Amniotic stem cell (primary cell): ENCODE data around the gene UST.
"Not testable (repeated sequence)": the region's sequence is repeated elsewhere in the genome, so short reads cannot be mapped to it uniquely, and the experiment has no call there.

ENCODE experiments used
- DNase-seq: peaks from one replicate; lab custom pipeline; 2025; lab: John Stamatoyannopoulos, UW

The UST gene

DNA sequence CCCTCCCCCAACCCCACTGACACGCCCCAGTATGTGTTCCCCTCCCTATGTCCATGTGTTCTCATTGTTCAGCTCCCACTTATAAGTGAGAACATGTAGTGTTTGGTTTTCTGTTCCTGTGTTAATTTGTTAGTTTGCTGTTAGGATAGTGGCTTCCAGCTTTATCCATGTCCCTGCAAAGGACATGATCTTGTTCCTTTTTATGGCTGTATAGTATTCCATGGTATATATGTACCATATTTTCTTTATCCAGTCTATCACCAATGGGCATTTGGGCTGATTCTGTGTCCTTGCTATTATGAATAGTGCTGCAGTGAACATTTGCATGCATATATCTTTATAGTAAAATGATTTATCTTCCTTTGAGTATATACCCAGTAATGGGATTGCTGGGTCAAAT, 259.4 kb downstream of the UST start:
- DNase-seq, result not testable (repeated sequence)

GRCh38 chr6:149006671-149007070, 259.8 kb downstream of the UST start:
- DNase-seq, result no peak

- DNase-seq, result no peak
Observed at GRCh38 chr6:149007846-149008245, 261.0 kb downstream of the UST start.

DNA sequence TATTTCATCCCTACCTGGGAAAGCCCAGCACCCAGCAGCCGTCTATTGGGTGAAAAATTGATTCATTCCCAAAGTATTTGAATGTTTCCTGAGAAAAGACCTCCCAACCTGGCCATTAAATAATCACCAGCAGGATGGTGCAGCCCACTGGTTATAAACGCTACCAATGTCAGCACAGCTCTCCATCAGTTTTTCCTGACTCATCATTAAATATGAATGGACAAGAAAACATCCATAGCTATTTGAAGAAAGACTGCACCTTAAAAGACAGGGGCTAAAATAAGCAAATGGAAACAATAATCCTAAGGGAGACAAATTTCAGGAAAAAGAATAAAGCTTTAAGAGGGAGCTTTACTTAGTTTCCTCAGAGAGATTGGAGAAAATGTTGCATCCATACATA, 261.9 kb downstream of the UST start:
- DNase-seq, result no peak

GRCh38 chr6:149012040-149012545, 265.3 kb downstream of the UST start:
- peak; percentile 89 for DNase-seq

DNA sequence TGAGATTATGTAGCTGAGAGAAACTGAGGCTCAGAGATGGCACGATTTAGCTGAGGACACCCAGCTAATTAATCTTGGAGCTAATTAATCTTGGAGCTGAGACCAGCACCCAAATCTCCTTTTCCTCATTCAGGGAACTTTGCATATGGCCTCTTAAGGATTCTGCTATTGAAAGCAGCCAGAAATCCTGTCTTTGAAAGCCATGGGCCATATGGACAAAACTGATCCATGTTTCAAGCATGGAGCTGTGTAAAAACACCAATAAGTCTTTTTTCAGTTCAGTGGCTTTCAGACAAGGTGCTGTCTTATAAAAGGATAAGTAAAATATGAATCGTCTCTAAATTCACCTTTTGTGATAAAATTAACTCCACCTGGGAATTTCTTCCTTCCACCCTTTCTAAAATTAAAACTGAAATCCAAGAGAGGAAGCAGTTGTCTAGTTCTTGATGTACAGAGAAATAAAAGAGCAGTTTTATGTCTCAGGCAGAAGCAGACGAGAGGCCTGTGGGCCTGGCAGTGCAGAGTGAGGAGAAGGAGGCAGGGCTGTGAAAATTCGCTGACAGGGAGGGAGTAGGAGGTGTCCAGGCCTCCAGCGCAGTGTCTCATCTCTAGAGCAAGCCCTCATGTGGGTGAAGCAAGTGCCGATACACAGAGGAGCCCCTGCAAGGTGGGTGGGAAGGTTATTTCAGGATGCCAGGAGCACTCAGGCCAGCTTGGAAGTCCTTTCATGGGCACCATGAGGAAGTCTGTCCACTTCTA, 266.9 kb downstream of the UST start:
- no peak for DNase-seq

GRCh38 chr6:149014631-149015534, 268.1 kb downstream of the UST start:
- no peak for DNase-seq

DNA sequence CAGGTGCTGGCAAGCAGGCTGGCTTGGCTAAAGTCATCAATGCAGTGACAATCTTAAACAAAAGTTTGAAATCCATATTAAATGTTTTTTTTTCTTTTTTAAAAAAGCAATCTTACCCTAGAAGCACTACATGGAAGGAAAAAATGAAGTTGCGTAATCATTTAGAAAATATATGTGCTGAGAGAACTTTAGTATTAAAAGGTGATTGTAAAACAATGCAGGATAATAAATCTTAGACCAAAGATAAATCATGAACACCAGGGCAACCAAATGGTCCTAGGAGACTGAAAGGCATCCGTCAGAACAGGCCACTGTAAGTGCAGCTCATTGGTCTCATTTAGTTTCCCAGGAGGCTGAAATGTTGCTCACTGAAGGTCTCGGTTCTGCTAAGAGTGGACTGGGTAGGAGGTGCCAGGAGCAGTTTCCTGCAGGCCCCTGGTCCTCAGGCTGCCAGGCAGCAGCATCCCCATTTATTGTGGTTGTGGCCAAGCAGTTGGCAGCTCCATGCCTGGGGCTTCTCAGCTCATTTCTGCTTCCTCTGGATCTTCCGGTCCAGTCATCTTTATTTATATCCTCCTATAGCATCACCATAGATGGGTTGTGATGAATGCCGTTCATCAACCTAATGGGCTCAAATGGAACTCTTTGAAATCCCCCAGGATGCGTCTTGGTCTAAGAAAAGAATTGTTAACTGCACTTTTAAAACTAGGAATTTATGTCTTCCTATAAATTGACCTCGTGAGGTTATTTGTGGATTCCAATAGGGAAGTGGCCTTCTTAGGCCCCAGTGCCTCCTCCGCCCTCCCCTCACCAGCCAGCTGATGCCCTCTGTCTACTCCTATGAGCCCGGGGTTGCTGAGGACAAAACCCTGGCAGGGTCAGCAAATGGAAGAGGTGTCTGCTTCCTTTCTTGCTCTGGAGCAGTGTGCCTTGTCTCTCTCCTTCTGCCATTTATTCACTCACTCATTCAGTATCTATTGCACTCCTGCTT, 269.0 kb downstream of the UST start:
- no peak for DNase-seq

- no peak for DNase-seq
Observed at GRCh38 chr6:149016716-149017115, 269.9 kb downstream of the UST start.

DNA sequence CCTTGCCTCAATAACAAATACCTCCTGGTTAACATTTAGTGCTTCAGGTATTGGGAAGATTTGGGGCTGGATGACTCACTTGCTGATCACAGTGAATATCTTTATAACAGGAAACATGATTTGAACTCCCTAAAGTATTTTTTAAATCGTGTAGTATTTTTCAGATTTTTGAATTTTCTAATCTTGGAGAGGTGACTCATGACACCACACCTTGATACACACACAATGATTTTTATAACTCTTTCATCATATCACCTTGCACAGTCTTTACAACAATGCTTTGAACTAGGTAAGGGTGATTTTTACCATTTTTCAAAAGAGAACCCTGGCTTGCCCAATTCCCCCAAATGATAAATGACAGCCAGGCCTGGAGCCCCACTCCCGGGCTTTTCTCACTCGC, 273.5 kb downstream of the UST start:
- no peak for DNase-seq

DNA sequence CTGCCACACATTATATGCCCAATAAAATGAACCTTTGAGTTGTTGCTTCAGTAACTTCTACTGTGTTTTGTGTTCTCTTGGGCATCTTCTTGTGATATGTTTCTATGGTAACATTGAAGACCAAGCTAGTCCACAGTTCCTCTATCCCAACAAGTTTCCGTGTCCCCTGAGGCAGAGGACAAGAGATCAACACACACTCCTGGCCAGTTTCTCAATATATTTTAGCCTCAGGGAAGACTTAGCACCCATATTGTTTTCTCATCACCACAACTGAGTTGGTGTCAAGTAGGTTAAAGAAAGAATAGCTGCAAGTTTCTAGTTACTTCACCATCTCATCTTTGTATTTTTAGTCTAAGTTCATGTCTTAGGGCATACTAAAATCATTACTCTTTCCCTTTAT, 277.5 kb downstream of the UST start:
- DNase-seq, result no peak

DNA sequence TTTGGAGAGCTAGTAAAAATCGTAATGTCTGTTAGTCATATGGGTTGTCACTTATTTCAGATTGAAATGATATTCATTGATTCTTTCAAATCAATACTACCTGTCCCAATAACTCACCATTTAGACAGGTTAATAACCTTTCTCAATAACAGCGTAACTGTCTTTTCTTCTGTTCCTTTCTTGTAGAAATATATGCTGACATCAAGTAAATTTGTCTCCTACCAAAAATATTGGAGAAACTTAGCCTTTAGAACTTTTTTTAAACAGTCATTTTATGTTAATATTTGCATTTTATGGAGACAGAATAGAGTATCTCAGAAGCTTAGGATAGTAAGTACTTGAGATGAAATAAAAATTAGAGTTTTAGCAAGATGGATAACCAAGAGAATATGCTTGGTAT, 278.2 kb downstream of the UST start:
- no peak for DNase-seq

- peak; percentile 85 for DNase-seq
Observed at GRCh38 chr6:149026530-149026942, 279.7 kb downstream of the UST start.

- no peak for DNase-seq
Observed at GRCh38 chr6:149027484-149027883, 280.7 kb downstream of the UST start.

- peak; percentile 79 for DNase-seq
Observed at GRCh38 chr6:149028767-149029405, 282.1 kb downstream of the UST start.

DNA sequence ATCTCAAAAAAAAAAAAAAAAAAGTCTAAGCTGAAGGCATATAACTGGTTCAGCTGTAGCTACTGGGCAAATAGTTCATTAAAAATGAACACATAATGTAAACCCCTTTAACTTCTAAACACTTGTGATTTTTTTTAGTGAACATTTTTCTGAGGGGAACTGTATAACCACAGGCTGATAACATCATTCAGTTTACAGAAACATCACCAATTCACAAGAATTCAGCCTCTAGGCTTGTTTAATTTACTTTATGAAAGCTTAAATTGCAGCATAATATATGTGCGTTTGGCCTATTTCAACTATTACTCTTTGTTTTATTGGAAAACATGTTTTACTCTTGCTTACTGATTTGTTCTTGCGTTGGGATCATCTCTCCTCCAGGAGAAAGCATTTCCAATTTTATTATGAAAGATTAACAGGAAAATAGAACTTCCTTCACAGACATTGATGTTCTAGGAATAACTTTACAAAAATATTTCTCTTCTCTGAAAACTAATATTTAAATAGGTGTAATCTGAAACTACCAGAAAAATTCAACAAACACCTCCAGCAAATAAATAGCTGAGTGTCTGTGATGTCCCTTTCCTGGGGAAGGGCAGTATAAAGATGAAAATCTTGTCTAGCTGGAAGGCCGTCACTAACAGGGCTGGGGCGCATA, 284.5 kb downstream of the UST start:
- no peak for DNase-seq

- DNase-seq, result no peak
Observed at GRCh38 chr6:149031859-149032598, 285.2 kb downstream of the UST start.

DNA sequence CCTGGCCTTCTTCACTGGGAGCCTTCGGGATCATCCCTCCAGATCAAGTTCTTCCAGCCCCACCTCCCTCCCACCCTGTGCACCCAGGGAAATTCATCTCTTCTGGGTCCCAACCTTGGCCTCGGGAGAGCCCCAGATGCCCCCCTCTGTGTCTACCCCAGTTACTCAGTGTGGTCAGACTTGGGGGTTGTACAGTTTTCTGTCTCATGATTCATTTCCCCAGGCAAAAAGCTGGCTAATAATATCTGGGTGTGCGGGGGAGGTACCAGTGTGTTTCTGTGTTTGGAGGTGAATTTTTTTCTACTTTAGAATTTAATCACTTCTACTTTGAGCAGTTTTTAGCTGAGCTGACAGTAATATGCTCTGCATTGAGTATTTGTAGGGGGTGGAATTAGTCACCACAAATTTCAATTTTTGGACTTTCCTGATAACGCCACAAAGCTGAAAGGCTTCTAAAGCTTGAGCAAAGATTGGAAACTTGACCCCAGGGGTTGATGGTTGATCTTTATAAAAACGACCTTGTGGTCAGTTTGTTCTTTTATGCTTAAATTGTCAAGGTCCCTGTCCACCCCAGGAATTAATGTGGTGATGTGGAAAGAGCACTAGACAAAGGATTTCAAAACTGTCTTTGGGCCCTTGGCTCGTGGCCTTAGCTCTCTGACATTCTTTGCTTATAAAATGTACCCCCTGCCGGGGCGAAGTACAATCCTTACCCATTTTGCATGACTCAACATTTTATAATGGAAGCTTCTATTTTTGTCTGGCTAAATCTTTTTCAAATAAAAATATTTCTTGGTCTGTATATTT, 286.0 kb downstream of the UST start:
- peak; percentile 14 for DNase-seq

- no peak for DNase-seq
Observed at GRCh38 chr6:149033454-149033853, 286.6 kb downstream of the UST start.
